ENCODE results near the gene JAZF1.

JAZF1 gene

DNA sequence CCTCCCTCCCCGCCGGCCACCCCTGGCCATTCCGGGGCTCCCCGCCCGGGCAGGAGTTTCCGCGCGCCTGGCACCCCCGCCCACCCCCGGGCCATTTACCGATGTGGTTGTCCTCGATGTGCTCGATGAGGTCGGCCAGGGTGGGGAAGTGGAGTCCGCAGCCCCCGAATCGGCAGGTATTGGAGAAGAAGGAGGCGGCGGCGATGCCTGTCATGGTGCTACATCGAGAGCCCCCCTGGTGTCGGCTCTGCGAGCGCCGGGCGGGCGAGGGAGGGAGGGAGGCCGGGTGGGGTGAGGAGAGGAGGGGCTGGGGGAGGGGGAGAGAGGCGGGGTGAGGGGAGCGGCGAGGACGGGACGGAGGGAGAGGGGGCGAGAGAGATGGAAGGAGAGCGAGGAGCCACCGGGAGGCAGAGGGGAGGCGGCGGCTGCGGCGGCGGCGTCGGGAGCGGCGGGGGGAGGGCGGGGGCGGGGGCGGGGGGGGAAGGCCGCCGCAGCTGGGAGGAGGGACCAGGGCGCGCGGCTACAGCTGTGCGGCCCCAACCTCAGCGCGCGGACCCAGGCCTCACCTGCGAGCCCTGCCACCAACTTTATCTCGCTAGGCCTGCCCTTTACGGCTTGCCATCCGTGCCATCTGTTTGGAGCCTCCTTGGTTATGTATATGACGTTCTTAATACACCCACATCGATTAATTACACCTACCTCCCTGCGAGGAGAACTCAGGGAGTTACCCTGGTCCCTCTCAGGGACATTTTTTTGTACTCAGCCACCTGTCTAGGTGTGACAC, at the start of gene JAZF1:
Gene JAZF1 (minus strand): TSS at position 432 of the 784 bp plus-strand sequence.
- peak; percentile 79 for DNase-seq (ENCODE audit: low spot score)

DNA sequence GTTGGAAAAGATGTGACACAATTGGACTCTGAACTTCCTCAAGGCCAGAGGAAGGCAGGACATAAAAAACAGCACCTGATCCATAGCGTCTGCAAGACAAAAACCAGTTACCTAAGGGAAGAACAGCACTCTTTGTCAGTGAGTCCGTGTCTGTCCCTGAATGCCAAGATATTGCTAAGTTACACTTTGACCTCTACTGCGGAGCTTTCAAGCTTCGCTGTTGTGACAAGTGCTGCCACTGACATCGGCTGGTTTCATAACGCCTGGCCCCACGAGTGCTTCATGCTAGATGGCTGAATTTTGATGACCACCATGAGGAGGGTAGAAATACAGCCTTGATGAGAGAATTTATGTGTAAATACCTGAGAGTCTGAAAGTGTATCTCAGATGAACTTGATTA, 49.7 kb upstream of the JAZF1 start:
- no peak for DNase-seq (ENCODE audit: low spot score)

DNA sequence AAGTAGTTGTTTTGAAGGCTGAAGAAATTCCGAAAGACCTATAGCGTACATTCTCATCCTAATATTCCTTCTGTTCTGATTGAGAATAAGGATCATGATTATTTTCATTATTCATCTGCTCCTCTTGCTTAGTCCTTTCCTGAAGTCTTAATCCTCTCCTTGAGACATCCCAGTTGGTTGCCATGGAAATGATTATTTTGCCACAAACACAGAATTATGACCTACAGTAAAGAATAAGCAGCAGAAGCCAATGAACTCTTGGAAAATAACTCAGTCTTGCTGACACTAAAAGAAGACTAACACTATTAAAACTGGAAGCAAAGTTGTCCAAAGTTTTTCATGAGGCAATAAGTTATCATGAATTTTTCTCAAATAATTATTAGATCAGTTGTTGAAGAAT, 47.8 kb upstream of the JAZF1 start:
- no peak for DNase-seq (ENCODE audit: low spot score)

DNA sequence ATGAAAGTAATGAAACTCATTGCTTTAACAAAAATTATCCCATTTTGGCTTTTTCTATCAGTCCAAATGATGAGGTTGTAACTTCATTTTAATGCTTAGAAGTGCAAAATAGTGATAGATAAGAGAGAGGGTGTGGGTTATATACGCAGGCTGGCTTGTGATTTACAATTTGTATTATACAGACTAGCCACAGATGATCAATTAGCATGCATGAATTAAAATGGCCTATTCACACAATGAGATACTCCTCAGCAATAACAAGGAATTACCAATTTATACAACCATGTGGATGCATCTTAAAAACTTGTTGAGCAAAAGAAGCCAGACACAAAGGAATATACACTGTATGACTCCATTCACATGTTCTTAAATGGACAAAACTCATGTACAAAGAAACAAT, 45.4 kb upstream of the JAZF1 start:
- DNase-seq (ENCODE audit: low spot score), result no peak

DNA sequence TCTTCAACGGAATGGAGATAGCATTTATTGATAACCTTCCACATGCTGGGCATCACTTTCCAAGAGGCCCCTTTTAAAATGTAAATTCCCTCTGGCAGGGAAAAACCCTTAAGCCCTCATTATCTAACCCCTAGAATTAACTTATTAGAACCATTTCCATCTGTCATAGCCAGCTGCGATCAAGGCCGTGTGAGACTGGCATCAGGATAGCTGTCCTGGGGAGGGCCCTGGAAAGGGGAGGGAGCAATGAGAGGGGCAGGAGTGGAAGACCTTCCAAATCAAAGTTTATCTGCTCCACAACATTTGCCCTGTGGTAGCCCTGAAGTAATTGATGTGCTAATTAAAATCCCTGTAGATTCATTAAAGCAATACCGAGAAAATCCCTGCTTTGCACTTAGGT, 45.0 kb upstream of the JAZF1 start:
- DNase-seq (ENCODE audit: low spot score), result no peak

DNA sequence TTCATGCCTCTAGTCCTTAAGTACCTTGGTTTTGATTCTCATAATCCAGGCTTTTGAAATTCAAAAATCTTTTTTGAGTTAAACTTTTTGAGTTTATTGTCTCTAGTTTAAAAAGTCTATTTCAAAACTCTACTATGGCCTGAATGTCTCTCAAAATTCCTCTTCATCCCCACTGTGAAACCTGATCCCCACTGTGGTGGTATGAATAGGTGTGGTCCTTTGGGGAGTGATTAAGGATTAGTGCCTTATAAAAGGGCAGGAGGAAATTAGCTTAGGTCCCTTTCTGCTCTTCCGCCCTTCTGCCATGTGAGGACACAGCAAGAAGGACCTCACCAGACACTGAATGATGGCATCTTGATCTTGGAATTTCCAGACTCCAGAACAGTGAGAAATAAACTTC, 44.1 kb upstream of the JAZF1 start:
- no peak for DNase-seq (ENCODE audit: low spot score)

DNA sequence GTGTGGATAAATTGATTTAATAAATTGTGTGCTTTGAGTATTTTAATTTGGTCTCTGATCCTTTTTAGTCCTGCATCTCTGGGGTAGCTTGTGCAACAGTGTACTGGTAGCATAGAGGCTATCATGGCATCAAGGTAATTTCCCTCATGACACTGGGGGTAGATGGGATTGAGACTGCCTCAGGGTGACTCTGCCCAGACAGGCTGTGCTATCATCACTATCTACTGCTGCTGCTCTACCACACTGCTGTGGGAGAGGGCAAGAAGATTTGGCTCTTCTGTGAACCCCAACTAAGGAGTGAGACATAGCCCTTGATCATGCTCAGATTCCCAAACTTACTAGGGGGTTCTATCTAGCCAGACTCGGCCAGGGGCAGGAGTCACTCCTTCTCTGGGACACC, 43.6 kb upstream of the JAZF1 start:
- DNase-seq (ENCODE audit: low spot score), result no peak

DNA sequence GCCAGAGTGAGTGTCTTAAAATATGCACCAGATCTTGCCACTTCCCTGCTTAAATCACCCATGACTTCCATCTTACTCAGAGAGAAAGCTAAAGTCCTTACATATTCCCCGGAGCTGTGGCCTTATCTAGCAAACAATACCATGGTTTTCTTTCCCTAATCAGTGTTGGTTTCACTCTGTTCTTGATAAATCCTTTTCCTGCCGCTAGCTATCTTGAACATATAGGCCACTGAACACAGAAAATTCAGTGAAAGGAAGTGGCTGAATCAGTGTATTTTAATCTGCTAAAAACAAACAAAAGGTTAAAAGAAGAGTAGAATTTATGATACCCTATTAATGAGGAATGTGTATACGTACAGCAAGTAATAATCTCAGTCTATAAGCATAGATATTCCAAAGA, 42.0 kb upstream of the JAZF1 start:
- DNase-seq (ENCODE audit: low spot score), result no peak

DNA sequence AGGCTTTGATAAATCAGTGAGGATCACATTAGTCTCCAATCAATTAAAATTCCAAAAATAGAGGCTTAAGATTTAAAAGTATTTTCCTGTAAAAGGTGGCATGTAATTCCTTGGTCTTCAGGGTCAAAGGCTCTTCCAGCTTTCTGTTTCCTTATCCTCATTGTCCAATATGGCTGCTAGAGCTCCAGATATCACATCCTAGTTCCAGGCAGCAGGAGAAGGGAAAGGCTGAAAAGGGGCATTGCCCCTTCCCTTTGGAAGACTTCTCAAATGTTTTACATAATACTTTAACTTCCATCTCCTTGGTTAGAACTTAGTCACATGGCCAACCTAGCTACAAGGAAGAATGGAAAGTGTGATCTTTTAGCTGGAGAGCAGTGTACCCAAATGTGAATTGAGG, 39.2 kb upstream of the JAZF1 start:
- no peak for DNase-seq (ENCODE audit: low spot score)

DNA sequence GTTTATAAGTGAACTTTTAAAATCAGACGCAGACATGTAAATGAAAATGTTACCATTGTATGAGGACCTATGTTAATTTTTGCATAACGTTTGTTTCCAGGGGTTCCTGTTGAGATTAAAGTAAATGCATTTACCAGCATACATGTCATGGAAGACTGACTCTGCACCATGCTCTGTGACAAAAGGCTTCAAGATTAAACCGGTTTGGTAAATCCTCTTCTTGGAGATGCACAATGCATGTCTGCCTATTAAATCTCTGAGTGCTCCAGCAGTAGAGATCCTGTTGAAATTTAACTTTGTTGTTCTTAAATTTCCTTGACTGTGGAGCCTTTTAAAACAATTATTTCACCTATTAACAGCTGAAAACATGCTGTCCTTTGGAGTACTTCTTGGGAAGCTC, 36.5 kb upstream of the JAZF1 start:
- no peak for DNase-seq (ENCODE audit: low spot score)

DNA sequence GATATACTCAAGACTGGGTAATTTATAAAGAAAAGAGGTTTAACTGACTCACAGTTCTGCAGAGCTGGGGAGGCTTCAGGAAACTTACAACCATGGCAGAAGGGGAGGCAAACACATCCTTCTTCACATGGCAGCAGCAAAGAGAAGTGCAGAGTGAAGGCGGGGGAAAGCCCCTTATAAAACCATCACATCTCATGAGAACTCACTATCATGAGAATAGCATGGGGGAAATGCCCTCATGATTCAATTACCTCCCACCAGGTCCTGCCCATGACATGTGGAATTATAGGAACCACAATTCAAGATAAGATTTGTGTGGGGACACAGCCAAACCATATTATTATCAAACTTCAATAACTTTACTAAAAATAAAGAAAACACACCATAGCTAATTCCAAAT, 30.4 kb upstream of the JAZF1 start:
- DNase-seq (ENCODE audit: low spot score), result no peak

DNA sequence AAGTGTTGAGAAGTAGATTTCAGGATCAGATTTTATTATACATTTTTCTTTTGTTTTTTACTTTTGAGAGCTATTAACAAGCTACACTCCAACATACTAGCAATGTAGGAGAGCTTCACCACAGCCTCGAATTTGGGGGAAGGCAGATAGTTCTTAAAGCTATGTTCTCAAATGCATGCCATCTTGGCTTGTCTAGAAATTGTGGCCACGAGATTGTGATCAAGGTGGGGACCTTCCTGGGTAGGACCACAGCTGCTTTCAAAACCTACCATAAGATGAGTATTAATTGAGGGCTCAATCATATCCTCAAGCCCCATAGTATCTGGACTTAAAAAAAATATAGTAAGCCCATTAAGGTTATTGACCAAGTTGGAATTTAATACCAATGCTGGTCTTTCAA, 27.9 kb upstream of the JAZF1 start:
- no peak for DNase-seq (ENCODE audit: low spot score)

DNA sequence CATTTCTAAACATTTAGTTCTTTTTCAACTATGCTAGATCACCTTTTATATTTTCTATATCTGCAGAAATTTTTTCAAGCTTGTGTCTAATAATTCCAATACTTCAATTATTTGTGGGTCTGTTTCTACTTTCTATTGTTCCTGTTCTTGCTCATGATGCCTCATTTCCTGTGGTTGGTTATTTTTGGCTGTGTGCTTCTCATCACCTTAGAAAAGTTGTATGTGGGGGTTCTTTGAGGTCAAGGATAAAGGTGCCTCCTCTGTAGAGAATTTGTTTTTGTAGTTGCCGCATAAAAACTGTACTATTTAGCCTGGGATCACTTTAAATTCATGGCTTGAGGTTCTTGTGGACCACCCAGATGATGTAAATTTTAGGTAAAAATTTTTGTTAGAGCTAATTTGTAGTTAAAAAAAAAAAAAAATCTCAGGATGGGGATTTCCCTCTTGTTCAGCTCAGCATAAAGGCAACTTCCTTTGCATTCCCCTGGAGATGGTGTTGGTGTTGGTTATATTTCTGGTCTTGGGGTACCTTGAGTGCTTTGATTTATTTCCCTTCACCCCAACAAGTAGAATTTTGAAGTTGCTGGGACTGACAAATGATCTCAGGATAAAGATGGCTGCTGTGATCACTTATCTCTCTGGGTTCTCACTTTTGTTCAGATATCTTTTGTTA, 27.0 kb upstream of the JAZF1 start:
- DNase-seq (ENCODE audit: low spot score), result no peak

DNA sequence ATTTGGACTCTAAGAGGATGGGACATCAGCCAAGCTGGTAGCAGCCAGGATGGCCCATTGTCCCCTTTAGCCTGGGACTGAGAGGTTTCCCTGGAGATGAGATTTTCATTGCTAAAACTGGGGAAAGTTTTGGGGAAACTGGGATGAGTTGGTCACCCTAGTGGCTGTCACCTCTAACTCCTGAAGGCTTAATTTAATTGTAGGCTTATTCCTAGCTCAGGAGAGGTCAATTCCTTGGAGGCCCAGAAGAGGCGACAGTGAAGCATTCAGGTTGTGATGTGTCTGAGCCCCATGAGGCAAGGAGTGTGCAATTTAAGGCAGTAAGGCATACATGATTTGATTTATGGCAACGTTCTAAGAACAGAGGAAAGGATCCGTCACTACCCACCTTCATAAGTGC, 24.9 kb upstream of the JAZF1 start:
- no peak for DNase-seq (ENCODE audit: low spot score)

DNA sequence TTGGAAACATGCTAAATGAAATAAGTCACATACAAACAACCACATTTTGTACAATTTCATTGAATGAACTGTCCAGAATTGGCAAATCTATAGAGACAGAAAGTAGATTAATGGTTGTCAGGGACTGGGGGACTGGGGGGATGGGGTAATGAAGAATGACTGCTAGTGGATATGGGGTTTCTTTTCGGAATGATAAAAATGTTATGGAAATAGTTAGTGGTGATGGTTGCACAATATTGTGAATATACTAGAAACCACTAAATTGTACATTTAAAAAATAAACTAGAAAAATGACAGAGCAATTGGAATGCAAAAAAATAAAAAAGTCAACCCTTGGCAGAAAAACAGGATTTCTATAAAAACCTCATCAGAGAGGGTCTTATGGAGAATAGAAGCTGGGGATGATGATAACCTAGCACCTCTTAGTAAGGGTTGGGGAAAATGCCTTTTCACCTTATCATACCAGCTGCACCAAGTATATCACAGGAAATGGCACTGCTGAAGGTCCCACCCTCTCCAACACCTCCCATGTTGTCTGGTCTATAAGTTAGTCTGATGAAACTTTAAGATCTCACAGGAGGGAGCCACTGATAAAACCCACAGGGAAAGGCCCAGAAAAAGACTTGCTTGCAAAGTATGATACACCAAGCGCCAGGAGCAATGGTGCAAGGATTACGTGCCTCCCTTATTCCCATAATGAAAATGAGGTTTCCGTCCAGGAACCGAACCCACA, 23.1 kb upstream of the JAZF1 start:
- DNase-seq (ENCODE audit: low spot score), result no peak

DNA sequence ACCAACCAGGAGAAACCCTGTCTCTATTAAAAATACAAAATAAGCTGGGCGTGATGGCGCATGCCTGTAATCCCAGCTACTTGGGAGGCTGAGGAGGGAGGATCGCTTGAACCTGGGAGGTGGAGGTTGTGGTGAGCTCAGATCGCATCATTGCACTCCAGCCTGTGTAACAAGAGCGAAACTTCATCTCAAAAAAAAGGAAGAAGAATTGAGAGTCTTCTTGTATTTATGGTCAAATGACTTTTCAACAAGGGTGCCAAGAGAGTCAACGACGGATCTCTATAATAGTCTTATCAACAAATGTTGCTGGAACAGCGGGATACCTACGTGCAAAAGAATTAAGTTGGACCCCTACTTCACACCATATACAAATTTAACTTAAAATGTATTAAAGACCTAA, 21.6 kb upstream of the JAZF1 start:
- no peak for DNase-seq (ENCODE audit: low spot score)

DNA sequence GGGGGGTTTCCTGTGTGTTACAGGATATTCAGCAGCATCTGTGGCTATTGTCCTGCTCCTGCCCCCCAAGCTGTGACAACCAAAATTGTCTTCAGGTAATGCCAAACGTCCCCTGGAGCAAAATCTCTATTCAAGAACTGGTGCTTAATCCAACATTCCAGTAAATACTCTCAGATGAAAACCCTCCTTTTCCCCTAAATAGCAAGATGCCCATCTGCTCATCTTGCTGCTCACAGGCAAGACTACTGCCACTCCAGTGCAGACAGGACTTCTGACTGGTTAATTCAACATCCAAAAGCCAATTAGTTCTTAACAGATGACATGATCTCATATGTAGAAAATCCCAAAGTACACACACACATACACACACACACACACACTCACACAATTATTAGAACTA, 20.5 kb upstream of the JAZF1 start:
- no peak for DNase-seq (ENCODE audit: low spot score)

DNA sequence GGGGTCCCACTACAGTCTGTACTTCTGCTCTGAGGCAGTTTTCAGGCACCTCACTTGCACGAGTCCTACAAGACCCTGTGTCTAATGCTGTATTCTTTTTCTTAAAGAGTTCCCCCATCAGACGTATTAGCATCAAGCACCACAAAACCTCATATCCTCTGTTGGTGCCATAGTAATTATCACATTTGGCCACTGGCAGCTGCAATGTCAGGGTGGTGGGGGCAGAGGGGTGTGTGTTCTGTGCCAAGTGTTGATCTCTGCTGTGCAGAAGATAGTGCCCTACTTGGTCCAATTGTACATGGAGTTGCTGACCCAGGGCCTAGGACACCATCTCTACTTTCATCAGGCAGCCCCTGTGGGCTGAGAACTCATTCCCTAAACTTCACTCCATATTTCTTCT, 20.0 kb upstream of the JAZF1 start:
- DNase-seq (ENCODE audit: low spot score), result no peak

DNA sequence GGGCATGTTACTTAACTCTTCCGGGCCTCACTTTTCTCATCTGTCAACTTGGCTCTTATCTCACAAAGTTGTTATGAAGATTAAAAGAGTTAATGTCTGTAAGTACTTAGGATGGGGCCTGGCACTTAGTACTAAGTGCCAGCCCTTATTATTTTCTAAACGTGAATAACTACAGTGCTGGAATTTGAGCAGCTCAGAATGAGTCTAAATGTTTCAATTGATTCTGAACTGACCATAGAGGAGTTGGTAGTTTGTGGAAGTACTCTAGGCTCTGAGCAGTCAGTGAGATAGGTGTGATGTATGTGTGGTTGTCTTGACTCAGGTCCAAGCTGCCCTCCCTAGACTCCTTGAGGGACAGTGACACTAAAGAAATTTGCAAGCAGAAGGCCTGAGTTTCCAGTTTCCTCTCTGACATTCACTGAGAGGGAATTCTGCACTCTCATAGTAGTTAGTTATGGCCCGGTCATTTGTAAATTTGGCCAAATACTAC, 18.5 kb upstream of the JAZF1 start:
- no peak for DNase-seq (ENCODE audit: low spot score)

DNA sequence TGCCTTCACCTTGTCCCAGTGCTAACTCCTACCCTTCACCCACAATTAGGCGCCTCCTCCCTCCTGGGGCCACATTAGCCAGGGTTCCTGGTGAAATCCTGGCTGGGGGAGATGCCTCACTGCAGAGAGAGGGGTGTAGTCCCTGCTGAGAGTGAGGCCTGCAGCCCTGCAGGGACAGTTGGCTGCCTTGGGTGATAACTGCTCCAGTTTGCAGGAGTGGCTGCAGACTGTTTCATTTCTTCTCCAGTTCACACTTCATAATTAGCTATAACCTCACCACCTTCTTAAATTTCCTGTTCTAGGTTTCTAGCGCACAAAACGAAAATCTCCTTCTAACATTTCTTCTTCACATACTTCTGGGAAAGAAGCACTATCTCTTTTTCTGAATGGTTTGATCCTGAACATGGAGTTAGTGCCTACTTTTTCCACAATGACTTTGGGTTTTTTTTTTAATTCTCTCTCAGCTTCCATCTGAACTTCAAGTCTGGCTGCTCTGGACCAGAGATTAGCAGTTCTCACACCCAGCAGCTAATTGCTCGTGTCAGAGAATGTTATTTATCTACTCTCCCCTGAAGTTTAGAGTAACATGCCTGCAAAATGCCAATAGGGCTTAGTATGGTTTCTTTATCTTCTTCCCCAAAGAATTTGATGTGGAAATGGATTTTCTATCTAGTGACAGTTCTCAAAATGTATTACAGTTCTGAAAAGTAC, 15.5 kb upstream of the JAZF1 start:
- DNase-seq (ENCODE audit: low spot score), result no peak

DNA sequence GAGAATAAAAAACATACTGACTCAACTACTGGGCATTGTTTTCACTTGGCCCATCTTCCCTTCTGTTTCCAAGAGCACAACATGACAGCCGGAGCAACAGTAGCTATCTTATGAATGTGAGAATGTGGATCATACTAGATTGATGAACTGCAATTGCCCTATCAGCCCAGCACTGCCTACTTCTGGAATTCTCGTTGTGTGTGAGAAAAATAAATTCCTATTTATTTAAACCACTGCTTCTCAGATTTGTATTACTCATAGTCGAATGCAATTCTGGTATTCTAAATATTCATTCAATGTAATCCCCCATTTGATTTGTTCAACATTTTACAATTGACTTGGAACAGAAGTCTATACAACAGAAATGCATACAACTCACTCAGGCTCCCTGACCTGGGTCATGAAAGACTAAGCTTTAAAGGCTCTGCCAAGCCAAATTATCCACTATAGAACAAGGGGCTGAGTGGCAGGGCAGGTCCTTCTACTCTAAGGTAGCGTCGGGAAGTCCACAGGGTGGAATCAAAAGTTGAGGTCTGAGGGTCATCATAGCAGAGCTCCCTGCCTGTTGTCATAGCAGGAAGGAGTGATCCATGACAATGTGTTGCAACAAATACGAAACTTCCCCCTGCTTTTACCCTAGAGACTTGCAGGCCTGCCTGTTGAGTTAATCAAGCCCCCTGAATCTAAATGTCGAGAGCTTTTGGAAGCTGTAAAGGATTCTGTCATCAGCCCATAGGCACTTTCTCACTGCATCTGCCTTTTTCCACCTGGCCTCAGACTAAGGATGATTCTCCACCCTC, 12.4 kb upstream of the JAZF1 start:
- DNase-seq (ENCODE audit: low spot score), result no peak

DNA sequence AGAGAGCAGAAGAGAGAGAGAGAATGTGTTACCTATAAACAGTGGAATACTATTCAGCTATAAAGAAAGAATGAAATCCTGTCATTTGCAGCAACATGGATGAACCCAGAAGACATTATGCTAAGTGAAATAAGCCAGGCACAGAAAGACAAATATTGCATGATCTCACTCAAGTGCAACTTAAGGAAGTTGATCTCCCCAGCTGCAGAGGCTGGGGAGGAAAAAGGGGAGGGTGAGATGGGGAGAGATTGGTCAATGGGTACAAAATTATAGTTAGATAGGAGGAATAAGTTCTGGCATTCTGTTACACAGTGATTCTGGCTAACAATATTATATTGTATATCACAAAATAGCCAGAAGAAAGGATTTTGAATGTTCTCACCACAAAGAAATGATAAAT, 11.2 kb upstream of the JAZF1 start:
- DNase-seq (ENCODE audit: low spot score), result no peak

All from AG20443 (cell line).